Endodermal cell (in vitro differentiated cells): ENCODE measurements around the gene RPH3AL. TPM values are rescaled to one million over a fixed set of nuclear protein-coding genes. Genes with fewer than 3 reads are reported as not detected.
"Not testable (repeated sequence)": the region's sequence is repeated elsewhere in the genome, so short reads cannot be mapped to it uniquely, and the experiment has no call there.

Experiments
- DNase-seq: peaks from one replicate; pipeline ENCODE4 v3.0.0-alpha.2; 2017
- H3K27ac ChIP-seq: 2 replicates; pipeline ENCODE4 v1.5.1; 2013; ENCODE audit warnings: mild to moderate bottlenecking, low read depth, low read length, moderate library complexity
- H3K27me3 ChIP-seq: 2 replicates; pipeline ENCODE4 v1.6.1; 2013; ENCODE audit warnings: mild to moderate bottlenecking, low read length, moderate library complexity; ENCODE audit not compliant: insufficient read depth, control insufficient read depth, poor library complexity, severe bottlenecking
- H3K36me3 ChIP-seq: 2 replicates; pipeline ENCODE4 v1.7.0; 2013; ENCODE audit warnings: mild to moderate bottlenecking, low read length, moderate library complexity; ENCODE audit not compliant: control insufficient read depth, insufficient read depth
- H3K4me1 ChIP-seq: one replicate; pipeline ENCODE4 v1.7.0; 2013; ENCODE audit warnings: low read length; ENCODE audit not compliant: control insufficient read depth, insufficient read depth
- H3K4me3 ChIP-seq: 2 replicates; pipeline ENCODE4 v1.5.1; 2013; ENCODE audit warnings: mild to moderate bottlenecking, low read length, moderate library complexity
- H3K9ac ChIP-seq: 2 replicates; pipeline ENCODE4 v1.6.1; 2013; ENCODE audit warnings: mild to moderate bottlenecking, low read length, moderate library complexity; ENCODE audit not compliant: poor library complexity, severe bottlenecking; ENCODE audit errors: extremely low read depth
- H3K9me3 ChIP-seq: 2 replicates; pipeline ENCODE4 v1.6.1; 2013; ENCODE audit warnings: mild to moderate bottlenecking, low read length, moderate library complexity; ENCODE audit not compliant: control insufficient read depth
- H3K27ac Mint-ChIP-seq: 2 replicates; pipeline ENCODE4 v1.8.0; 2020; ENCODE audit warnings: mixed read lengths
- H3K27me3 Mint-ChIP-seq: 2 replicates; pipeline ENCODE4 v1.8.0; 2021; ENCODE audit warnings: mild to moderate bottlenecking, mixed read lengths; ENCODE audit not compliant: insufficient read depth
- H3K36me3 Mint-ChIP-seq: 2 replicates; pipeline ENCODE4 v1.8.0; 2020; ENCODE audit warnings: low read depth, mixed read lengths
- H3K4me1 Mint-ChIP-seq: 2 replicates; pipeline ENCODE4 v1.8.0; 2020; ENCODE audit warnings: mixed read lengths
- H3K4me3 Mint-ChIP-seq: 2 replicates; pipeline ENCODE4 v1.8.0; 2020; ENCODE audit warnings: mild to moderate bottlenecking, moderate library complexity, mixed read lengths
- H3K9me3 Mint-ChIP-seq: 2 replicates; pipeline ENCODE4 v1.8.0; 2020; ENCODE audit warnings: mild to moderate bottlenecking, mixed read lengths
- CTCF ChIP-seq: fragments of 200-600 bp; sonication (generic); conservative IDR thresholded peaks from 2 replicates; pipeline ENCODE4 v1.5.0; 2021; ENCODE audit warnings: antibody characterized with exemption, mild to moderate bottlenecking
- WGBS, 2 experiments: methylation state at CpG; one replicate each; pipeline versions ENCODE4 v1.1.5 to v1.1.7; 2013; ENCODE audit warnings: missing lambda C conversion rate in 2 of 2, mixed read lengths in 1 of 2; ENCODE audit not compliant: insufficient coverage in 1 of 2, insufficient read length in 1 of 2; 5-methylcytosine and 5-hydroxymethylcytosine counted together
- total RNA-seq, 2 donors: library from RNA; stranded (reverse); fragmentation: NEBNext Ultra II Directional in 1 of 2; extraction: Animal tissue kit (Norgen Biotek cat#: 25700) in 1 of 2; gene quantifications; 2 replicates in 1 of 2; 3 replicates in 1 of 2; pipeline ENCODE4 v1.2.1, GENCODE V29; 2021

Gene RPH3AL
- total RNA-seq, 2 donors from 2014 or later = 14.7 to 16.9 TPM

- Mint-ChIP-seq H3K27me3 (peaks cover 4% of the 10 kb centered on the region), H3K36me3 (peaks cover 9% of the 10 kb centered on the region), H3K4me1 (no peaks in the 10 kb centered on the region), H3K9me3 (peaks cover 14% of the 10 kb centered on the region), H3K27ac (no peak overlapping the region), H3K4me3 (no peak overlapping the region)
- H3K27me3 ChIP-seq = no peaks in the 10 kb centered on the region
- no peak overlapping the region for H3K9ac ChIP-seq
- no peak overlapping the region for H3K4me3 ChIP-seq
- H3K9me3 ChIP-seq = no peaks in the 10 kb centered on the region
- TF ChIP-seq CTCF = no peak
- H3K4me1 ChIP-seq = no peaks in the 10 kb centered on the region
- DNase-seq = no peak
- 97 to 100% methylated on average over 2 to 5 of the region's 8 CpGs for whole genome bisulfite sequencing, 2 experiments
- H3K36me3 ChIP-seq = no peaks in the 10 kb centered on the region
- H3K27ac ChIP-seq = no peak overlapping the region
Measured at GRCh38 chr17:208429-208828, 144.2 kb downstream of the RPH3AL start.

GRCh38 chr17:207775-208174, 144.8 kb downstream of the RPH3AL start:
- H3K9ac ChIP-seq = no peak overlapping the region
- no peak for DNase-seq
- peaks cover 9% of the 10 kb centered on the region for H3K36me3 Mint-ChIP-seq
- no peak overlapping the region for H3K4me3 Mint-ChIP-seq
- peaks cover 14% of the 10 kb centered on the region for H3K9me3 Mint-ChIP-seq
- H3K4me1 Mint-ChIP-seq = no peaks in the 10 kb centered on the region
- H3K27me3 ChIP-seq = no peaks in the 10 kb centered on the region
- no peaks in the 10 kb centered on the region for H3K9me3 ChIP-seq
- H3K27ac Mint-ChIP-seq = no peak overlapping the region
- no peak overlapping the region for H3K4me3 ChIP-seq
- no peaks in the 10 kb centered on the region for H3K36me3 ChIP-seq
- TF ChIP-seq CTCF = no peak
- no peaks in the 10 kb centered on the region for H3K4me1 ChIP-seq
- peaks cover 4% of the 10 kb centered on the region for H3K27me3 Mint-ChIP-seq
- no peak overlapping the region for H3K27ac ChIP-seq
- 90 to 97% methylated on average over 8 of the region's 8 CpGs for WGBS, 2 experiments

GRCh38 chr17:206941-207560, 145.6 kb downstream of the RPH3AL start:
- no peak overlapping the region for H3K27ac Mint-ChIP-seq
- no peak for DNase-seq

GRCh38 chr17:206484-206883, 146.1 kb downstream of the RPH3AL start:
- H3K4me3 Mint-ChIP-seq, H3K9ac ChIP-seq, H3K27me3 Mint-ChIP-seq, H3K4me1 ChIP-seq, H3K27ac ChIP-seq, H3K4me1 Mint-ChIP-seq, DNase-seq, H3K36me3 Mint-ChIP-seq, H3K27me3 ChIP-seq, H3K9me3 ChIP-seq, H3K27ac Mint-ChIP-seq, H3K36me3 ChIP-seq, H3K4me3 ChIP-seq: not testable (repeated sequence)
- peaks cover 16% of the 10 kb centered on the region for H3K9me3 Mint-ChIP-seq
- 95 to 97% methylated on average over 17 to 27 of the region's 27 CpGs for WGBS, 2 experiments

More at GRCh38 chr17:206941-207560, 145.6 kb downstream of the RPH3AL start:
- H3K4me3 ChIP-seq = no peak overlapping the region
- no peak overlapping the region for H3K27ac ChIP-seq
- peaks cover 14% of the 10 kb centered on the region for H3K9me3 Mint-ChIP-seq
- H3K27me3 Mint-ChIP-seq = peaks cover 4% of the 10 kb centered on the region
- 76 to 77% methylated on average over 35 to 37 of the region's 37 CpGs for WGBS, 2 experiments
- H3K4me1 Mint-ChIP-seq = no peaks in the 10 kb centered on the region
- H3K9me3 ChIP-seq = no peaks in the 10 kb centered on the region
- no peaks in the 10 kb centered on the region for H3K36me3 ChIP-seq
- no peak overlapping the region for H3K9ac ChIP-seq
- H3K4me1 ChIP-seq = no peaks in the 10 kb centered on the region
- peaks cover 9% of the 10 kb centered on the region for H3K36me3 Mint-ChIP-seq
- H3K4me3 Mint-ChIP-seq = no peak overlapping the region
- no peaks in the 10 kb centered on the region for H3K27me3 ChIP-seq
- no peak for TF ChIP-seq CTCF
